HG02938 (cell line): ENCODE results near the gene HBG1.
"Not testable (repeated sequence)": the region's sequence is repeated elsewhere in the genome, so short reads cannot be mapped to it uniquely, and the experiment has no call there.

Source experiments
- ATAC-seq: cut with Tn5 transposase; IDR thresholded peaks from one replicate; pipeline ENCODE4 v1.9.1; 2021; ENCODE audit warnings: mild to moderate bottlenecking, moderate library complexity; ENCODE audit not compliant: unreplicated experiment

The HBG1 gene

DNA sequence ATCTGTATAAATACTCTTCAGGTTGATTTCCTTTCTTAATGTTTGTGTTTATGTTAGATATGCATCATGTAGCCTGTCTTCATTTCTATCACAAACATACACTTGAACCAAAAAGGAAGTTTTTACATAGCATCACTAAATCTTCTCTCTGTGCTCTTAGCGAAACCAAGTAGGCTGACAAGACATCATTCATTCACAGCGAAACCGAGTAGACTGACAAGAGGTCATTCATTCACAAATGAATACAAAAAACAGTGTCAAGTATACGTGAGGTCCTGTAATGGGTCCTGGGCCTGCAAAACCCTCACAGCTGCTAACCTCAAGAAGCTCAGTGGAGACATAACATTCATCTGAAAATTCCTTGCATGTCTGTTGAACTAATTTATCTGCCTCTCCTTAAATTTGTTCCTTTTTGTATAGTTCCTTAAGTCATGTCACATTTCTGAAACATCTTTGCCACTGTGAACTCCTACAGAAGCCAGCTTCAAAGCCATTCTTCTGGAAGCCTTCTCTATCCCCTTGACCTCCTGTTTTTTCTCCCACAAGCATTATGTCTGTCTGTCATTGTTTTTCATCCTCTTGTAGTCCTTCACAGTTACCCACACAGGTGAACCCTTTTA lies 29.9 kb upstream of the HBG1 start:
- no peak for ATAC-seq

DNA sequence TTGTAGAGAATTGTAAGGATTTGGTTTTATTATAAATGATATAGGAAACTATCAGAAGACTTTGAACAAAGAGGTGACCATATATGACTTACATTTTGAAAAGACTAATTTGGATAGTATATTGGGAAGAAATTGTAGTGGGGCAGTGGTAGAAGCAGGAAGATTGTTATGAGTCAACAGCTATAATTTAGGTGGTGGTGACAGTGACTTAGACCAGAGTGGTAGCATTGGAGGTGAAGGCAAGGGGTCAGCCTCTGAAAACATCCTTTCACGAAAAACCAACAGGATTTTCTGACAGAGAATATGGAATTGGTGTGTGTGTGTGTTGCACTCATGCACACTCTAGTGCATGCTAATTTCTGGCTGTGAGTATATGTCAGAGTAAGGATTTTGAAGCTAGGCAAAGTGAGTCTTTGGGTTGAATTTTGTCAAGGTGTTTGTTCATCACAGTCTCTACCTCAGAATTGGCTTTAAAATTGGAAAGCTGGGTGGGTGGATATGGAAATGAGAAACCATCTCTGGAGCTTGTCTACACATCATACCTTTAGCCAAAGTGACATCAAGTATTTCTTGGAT lies 28.2 kb upstream of the HBG1 start:
- no peak for ATAC-seq

DNA sequence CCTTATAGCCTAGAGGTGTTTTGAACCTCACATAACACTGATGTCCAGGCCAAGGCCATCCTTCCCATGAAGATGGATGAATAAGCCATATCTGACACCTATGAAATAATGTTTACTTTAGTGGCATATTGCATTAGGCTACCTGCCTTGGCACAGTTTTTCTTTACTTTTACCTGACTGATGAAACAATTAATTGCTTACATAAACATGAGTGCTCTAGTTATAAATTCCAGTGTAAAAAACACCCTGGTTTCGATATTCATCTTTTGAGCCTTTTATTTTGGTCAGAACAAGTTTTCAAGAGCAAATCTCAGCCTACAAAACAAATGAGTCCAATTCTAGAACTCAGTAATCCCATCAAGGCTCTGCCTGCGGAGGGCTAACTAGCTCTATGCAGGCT lies 27.0 kb upstream of the HBG1 start:
- no peak for ATAC-seq

DNA sequence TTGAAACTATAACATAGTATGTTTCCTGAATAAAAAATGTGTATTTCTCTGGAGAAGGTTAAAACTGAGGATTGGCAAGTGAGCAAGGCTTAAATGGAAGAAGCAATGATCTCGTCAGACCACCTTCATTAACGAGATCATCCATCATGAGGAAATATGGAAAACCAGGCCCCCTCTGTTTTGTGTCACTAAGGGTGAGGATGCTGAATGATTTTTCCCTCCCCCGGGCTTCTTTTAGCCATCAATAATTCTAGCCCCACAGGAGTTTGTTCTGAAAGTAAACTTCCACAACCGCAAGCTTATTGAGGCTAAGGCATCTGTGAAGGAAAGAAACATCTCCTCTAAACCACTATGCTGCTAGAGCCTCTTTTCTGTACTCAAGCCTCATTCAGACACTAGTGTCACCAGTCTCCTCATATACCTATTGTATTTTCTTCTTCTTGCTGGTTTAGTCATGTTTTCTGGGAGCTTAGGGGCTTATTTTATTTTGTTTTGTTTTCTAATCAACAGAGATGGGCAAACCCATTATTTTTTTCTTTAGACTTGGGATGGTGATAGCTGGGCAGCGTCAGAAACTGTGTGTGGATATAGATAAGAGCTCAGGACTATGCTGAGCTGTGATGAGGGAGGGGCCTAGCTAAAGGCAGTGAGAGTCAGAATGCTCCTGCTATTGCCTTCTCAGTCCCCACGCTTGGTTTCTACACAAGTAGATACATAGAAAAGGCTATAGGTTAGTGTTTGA lies 25.9 kb upstream of the HBG1 start:
- no peak for ATAC-seq

DNA sequence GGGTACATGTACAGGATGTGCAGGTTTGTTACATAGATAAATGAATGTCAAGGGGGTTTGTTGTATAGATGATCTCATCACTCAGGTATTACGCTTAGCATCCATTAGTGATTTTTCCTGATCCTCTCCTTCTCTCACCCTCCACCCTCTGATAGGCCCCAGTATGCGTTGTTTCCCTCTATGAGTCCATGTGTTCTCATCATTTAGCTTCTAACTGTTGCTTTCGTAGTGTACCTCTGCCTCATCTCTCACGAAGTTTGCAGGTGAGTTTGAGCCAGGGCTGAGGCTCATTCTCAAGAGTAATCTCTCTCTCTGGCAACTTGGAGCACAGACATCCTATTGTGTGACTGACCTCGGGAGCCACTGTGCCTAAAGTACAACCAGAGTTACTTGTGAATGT lies 24.7 kb upstream of the HBG1 start:
- no peak for ATAC-seq

DNA sequence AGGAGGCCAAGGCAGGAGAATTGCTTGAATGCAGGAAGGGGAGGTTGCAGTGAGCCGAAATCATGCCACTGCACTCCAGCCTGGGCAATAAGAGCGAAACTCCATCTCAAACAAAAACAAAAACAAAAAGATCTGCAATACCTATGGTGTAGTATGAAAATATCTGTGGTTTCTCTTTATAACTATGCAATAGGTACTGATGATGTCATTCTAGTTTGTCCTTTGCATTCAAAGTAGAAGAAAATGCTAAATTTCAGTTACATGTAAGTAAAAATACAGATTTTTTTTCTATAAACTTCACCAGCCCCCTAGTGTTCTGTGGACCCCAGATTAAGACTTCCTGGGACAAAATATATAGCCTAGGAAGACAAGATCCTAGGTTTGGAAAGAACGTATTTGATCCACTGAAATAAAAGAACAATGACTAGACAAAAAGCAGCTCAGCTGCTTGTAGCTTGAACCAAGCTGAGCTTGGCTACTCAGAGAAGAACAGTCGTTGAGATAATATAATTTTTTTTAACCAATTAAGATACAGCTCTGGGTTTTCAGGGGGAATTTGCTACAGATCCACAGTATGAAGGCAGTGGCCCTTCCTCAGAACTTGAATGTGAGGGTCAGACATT lies 22.8 kb upstream of the HBG1 start:
- no peak for ATAC-seq

DNA sequence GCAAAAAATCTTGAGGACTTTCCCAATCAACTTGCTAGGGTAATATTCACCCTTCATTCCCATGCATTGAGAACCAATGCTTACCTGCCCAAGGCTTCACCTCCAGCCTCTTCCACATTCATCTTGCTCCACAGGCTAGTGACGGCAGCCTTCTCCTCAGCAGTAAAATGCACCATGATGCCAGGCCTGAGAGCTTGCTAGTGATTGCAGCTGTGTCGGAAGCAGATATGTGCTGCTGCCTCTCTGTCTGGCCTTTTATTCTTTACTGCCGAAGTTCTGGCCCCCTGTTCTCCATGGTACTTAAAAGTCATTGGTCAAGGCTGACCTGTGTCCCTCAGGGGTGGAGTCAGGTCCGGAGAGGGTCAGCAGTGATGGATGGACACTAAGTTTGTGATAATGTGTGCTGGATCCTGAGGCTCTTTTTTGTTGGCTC lies 20.1 kb upstream of the HBG1 start, which contains the start of gene HBE1:
Gene HBE1, minus strand, starts transcription at position 231 of the 433 bp plus-strand sequence. Its CDS starts 55 bp downstream, at position 176.
- no peak for ATAC-seq

DNA sequence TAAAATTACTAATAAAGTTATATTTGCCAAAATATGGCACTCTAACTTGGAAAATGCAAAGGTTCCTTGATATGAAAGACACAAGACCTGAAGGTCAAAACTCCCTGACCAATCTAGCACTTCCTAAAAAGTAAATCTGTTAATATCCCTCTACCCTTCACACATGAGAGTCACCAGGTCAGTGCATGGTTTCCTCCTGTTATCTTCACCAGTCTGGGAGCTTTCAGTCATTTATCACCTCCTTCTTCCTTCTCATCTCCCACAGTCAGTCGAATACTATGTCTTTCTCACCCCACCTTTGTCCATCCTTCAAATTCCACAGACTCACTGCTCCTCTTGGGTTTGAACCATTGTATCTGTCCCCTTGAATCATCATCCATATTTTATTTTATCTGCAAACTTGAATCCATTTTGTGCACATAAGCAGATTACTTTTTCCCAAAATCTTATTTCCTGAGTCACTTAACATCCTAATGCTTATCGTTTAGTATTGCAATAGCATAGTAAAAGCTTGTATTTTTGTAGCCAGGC lies 17.4 kb upstream of the HBG1 start:
- no peak for ATAC-seq

DNA sequence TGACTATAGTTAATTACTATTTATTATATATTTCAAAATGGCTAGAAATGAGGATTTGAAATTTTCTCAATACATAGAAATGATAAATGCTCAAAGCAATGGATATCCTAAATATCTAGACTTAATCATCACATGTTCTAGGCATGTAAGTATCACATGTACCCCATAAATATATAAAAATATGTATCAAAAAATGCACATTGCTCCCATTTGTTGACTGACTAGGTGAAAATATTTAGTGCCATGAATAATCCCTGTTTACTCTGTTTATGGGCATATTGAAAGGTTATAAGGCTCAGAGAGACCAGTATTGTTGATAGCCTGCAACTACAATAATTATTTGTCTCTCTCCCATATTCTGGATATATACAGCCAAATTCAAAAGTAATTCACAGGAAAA lies 17.0 kb upstream of the HBG1 start:
- no peak for ATAC-seq

DNA sequence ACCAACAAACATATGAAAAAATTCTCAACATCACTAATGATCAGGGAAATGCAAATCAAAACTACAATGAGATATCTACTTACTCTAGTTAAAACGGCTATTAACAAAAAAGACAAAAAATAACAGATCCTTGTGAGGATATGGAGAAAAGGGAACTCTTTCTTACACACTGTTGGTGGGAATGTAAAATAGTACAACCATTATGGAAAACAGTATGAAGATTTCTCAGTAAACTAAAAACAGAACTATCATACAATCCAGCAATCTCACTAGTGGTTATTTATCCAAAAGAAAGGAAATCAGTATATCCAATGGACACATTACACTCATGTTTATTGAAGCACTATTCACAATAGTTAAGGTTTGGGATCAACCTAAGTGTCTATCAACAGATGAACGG lies 16.2 kb upstream of the HBG1 start:
- ATAC-seq = no peak

DNA sequence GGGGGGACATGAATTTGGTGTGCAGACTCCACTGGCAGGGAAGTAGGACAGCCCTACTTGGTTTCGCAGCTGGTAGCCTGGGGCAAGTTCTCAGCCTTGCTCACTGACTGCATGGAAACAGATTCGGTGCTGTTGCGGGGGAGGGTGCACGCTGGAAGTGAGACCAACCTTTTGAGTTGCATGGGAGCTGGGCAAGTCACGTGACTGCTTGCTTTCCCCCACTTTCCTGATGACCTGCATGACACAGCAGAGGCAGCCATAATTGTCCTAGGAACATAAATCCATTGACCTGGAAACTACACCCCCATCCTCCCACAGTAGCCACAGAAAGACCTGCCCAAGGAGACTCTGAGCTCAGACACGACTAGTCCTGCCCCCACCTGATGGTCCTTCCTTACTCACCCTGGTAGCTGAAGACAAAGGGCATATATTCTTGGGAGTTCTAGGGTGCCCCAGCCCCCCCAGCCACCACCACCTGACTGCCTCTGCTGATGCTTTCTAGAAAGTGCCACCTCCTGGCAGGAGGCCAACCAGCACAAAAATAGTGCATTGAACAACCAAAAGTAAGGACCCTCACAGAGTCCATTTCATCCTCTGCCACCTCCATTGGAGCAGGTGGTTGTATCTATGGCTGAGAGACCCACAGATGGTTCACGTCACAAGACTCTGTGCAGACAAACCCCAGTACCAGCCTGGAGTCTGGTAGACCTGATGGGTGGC lies 9.0 kb upstream of the HBG1 start:
- no peak for ATAC-seq

DNA sequence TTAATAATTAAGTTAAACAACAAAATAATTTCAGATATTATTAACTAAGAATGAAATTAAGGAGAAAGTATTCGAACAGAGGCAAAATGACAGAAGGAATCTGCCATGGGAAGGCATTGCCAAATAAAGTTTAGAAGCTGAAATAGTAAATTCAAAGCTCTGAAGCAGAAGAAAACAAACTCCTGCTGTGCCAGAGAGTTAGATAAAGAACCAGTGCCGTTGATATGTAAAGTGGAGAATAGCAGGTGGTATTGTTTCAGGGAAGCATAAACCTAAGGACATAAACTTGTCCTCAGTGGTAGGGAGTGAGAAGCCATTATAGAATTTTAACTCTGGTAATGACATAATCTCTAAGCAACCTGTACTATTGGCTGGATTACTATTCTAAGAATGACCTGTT lies 7.6 kb upstream of the HBG1 start:
- ATAC-seq = no peak

DNA sequence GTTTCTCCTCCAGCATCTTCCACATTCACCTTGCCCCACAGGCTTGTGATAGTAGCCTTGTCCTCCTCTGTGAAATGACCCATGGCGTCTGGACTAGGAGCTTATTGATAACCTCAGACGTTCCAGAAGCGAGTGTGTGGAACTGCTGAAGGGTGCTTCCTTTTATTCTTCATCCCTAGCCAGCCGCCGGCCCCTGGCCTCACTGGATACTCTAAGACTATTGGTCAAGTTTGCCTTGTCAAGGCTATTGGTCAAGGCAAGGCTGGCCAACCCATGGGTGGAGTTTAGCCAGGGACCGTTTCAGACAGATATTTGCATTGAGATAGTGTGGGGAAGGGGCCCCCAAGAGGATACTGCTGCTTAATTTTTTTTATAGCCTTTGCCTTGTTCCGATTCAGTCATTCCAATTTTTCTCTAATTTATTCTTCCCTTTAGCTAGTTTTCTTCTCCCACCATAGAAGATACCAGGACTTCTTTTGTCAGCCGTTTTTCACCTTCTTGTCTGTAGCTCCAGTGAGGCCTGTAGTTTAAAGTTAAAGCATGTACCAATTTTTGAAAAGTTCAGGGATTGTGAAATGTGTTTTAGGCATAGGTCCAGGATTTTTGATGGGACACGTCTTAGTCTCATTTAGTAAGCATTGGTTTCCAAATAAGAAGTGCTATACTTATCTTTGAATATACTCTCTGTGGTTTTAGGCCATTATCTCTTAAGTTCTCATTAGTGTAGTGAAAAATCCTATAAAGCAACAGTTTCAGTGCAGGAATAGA lies 5.2 kb upstream of the HBG1 start, which contains the start of gene HBG2:
Gene HBG2, minus strand, starts transcription at position 136 of the 768 bp plus-strand sequence. Its CDS starts 53 bp downstream, at position 83.
- ATAC-seq = not testable (repeated sequence)

DNA sequence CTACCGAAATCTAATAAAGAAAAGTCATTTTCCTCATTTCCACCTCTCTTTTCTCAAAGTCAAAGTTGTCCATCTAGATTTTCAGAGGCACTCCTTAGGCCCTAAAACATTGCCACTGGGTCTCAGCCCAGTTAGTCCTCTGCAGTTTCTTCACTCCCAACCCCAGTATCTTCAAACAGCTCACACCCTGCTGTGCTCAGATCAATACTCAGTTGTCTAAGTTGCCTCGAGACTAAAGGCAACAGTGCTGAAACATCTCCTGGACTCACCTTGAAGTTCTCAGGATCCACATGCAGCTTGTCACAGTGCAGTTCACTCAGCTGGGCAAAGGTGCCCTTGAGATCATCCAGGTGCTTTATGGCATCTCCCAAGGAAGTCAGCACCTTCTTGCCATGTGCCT lies 4.4 kb upstream of the HBG1 start:
- ATAC-seq = not testable (repeated sequence)

DNA sequence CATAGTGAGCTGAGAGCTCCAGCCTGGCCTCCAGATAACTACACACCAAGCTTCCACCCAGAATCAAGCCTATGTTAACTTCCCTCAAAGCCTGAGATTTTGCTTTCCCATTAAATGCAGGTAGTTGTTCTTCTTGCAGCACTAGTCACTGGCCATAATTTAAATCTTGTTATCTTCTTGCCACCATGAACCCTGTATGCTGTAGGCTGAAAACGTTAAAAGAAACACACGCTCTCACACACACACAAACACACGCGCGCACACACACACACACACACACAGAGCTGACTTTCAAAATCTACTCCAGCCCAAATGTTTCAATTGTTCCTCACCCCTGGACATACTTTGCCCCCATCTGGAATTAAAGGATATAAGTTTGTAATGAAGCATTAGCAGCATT lies 3.8 kb upstream of the HBG1 start:
- ATAC-seq = not testable (repeated sequence)

DNA sequence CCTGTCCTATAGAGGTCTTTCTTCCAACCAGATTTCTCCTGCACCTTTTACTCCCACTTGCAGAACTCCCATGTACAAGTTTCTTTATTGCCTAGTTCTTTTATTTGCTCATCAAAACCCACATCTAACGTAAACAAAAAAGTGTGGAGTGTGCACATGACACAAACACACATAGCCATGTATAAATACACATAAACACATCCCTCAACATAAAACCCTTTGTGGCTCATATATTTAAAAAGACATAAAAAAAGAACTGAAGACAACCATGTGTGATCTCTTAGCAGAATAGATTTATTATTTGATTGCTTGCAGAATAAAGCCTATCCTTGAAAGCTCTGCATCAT lies 3.2 kb upstream of the HBG1 start:
- no peak for ATAC-seq

DNA sequence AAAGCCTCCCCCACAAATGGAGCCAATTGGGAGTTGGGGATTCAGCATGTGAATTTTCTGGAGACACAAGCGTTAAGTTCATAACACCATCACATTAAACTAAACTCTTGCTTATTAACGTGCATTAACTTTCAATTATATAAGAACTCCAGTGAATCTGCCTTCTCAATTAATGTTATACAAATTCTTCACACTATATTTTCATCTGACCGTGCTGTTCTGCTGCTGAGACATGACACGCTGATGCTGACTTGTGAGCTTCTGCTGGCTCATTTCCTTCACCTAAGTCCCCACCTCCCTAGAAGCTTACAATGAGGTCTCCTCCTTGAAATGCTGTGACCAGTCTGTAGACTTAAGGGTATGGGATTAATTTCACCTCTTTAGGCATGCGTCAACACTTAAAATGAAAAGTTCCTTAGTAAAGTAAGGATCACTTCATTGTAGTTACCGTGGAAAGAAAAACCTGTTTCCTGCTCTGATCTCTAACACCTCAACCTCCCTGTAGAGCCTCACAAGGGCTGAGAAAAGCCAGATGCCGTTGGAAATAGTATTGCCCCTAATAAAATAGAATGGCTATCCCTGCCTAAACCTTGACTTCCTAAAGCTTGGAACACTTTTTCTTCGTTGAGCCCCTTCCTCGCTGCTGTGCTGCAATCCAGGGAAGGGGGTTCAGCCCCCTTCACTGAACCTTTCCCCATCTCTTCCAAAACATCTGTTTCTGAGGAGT lies 2.7 kb upstream of the HBG1 start:
- ATAC-seq = no peak

DNA sequence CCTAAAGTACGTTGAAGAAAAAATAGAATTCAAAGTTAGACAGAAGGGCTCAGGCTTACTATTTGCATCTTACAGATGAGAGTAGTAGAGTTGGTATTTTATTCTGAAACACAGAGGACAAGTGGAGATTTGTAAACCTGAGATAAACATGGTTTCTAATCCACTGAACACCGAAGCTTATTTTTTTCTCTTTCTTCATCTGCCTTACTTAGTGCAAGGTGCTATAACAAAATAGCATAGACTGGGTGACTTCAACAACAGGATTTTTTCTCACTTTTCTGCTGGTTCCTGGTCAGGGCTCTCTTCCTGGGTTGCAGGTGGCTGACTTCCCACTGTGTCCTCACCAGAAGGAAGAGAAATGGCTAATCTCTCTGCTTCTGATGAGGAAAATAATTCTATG lies 2.1 kb upstream of the HBG1 start:
- ATAC-seq = no peak

DNA sequence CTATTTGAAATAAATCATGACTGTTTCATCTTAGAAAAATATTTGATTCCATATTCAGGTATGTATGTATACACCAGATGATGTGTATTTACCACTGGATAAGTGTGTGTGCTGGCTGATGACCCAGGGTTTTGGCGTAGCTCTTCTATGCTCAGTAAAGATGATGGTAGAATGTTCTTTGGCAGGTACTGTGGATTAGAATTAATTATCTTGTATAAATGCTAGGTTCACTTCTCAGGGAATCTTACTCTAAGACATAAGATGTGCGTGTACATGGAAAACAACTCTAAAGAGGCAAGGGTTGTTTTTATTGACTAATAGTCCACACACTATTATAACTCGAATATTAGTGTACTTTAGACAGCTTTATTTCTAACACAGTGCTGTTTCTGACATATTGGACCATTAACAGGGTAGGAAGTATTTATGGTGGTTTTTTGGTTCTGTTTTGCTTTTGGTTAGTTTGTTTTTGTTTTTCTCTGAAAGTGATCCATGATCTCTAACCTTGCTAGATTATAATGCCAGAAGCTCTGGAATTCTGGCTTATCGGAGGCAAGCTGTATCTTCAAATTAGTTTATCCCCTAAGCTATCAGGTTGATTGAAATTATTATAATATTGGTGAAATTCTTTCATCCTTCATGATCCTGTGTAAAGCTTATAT lies 1.0 kb upstream of the HBG1 start:
- ATAC-seq = no peak
